GM21786 (cell line): Measurements from ENCODE around the gene TMPRSS2.

Experiments
- ATAC-seq: cut with Tn5 transposase; IDR thresholded peaks from one replicate; pipeline ENCODE4 v1.9.1; 2021; ENCODE audit not compliant: unreplicated experiment

TMPRSS2 gene

DNA sequence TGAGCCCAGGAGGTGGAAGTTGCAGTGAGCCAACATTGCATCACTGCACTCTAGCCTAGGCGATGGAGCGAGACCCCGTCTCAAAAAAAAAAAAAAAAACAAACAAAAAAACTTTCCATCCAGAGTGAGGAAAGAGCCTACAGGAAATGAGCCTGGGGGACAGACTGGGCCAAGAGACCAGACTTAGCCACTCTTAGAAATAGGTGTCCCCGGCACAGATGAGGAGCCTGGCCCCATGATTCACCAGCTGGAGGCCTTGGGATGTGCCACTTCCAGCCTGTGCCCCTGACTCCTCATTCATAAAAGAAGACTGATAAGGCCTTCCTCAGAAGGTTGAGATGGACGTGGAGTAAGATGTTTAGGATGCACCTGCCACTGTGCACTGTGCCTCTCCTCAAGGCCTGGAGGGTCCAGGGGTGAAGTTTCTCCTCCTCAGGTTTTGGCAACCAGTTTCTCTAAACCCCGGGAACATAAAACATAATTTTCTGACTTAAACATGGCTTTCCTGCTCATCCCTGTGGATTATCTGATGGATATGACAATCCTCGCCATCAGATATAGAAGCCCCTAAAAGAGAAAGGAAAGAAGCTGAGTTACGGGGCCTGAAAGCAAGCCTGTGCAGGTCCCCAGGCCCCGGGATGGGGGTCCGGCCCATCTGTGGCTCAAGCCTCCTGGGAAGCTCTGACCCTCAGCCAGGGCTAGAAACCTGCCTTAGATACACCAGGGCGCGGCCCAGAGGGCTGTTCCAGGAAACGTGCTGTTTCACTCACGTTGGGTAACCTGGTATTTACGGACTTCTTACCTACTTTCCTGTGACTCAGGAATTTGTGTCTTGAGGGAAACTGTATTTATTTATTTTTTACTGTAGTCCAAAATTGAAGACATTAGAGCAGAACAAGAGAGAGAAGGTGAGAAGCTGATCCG lies 55.9 kb downstream of the TMPRSS2 start:
- no peak for ATAC-seq

DNA sequence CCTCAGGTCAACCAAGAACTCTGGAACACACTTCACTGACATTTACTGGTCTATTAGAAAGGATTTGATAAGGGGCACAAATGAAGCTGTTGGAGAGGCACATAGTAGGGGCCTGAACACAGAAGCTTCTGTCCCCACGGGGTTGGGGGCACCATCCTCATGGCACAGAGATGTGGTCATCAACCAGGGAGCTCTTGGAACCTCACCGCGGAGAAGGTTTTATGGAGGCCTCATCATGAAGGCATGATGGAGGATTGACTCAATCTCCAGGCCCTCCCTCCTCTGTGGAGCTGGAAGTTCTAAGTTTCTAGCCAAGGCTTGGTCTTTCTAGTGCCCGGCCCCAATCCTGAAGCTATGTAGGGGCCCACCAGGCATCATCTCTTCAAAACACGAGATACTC lies 58.3 kb downstream of the TMPRSS2 start:
- ATAC-seq, result no peak

DNA sequence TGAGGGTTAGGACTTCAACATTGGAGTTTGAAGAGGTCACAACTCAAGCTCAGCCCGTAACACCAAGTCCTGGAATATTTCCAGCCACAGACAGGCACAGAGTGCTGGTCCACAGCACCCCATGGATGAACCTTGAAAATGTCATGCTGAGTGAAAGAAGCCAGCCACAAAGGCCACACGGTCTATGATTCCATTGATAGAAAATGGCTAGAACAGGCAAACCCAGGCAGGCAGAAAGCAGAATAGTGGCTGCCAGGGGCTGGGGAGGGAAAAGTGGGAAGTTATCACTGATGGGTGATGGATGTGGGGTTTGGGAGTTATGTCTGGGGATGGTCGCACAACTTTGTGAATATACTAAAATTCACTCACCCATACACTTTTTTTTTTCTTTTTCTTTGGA lies 60.6 kb downstream of the TMPRSS2 start:
- ATAC-seq, result no peak

DNA sequence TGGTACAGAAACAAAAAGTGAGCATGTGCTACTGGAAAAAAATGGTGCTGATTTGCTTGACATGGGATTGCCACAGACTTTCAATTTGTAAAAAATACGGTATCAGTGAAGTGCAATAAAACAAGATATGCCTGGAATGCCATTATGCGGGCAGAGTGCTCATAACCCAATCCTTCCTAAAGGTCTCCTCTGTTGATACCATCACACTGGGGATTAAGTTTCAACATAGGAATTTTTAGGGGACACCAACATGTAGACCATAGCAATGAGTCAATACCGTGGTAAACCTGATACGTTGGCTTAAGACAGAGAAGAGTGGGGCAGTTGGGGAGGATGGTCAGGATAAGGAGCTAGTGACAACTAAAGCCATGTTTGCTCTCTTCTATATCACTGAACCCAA lies 61.4 kb downstream of the TMPRSS2 start:
- no peak for ATAC-seq

DNA sequence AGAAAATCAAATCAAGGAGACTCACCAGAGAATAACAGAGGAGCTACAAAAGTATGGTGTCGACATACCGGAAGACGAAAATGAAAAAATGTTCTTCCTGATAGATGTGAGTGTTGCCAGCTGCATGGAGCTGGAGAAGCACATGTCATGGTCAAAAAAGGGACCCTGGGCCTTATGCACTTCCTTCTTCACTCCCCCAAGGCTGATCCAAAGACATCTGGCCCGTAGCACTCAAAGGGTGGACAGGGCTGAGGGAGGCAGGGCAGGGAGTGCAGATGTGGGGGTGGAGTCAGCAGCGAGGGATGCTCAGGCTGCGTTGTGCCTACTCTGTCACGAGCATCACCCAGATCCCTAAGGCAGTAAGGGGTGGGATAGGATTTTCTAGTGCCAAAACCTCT lies 62.5 kb downstream of the TMPRSS2 start:
- no peak for ATAC-seq

DNA sequence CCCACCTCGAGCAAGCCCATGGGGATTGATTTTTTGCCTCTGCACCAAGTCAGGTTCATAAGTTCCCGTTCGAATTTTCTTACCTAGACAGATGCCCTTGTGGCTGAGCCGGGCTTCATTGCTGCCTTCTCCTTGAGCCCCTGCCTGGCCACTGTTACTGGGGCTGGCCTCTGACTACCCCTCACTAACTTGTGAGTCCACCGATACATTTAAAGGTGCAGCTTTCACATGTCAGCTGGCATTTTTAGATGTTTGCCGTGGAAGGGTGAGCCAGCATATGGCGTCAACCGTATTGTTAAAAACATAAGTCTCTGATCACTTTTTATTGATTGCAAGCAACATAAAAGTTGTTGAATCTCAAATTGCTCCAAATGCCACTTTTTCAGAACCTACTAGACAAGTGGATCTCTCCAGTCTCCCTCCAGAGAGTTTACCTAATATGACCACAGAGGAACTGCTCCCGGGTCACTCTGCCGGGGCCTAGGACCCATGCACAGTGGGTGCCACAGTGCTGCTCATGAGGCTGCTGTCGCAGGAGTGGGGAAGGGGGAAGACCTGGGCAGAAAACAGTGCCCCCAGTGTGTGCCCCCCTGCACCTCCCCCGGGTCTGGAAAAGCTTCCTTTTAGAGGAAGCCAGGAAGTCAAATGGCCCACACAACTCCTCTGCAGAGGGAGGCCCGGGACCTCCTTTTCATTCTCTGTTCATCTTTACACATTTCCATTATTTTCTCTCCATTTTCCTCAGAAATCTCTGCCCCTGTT lies 63.1 kb downstream of the TMPRSS2 start:
- no peak for ATAC-seq

DNA sequence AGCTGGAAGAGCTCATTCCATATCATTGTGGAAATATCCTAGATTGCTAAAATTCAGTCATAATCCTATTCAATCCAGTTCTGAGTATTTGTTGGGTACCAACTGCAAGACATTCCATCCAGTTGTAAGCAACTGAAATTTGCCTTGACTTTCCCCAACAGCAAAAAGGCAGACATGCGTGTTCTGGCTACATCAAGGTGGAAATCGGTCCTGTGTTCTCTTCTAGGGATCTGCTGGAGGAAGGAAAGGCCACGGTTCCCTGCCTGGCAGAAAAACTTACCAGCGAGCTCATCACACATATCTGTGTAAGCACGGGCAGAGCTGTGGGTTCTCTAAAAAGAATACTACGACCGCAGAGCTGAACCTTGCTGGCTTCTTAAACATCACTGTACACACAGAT lies 64.4 kb downstream of the TMPRSS2 start:
- ATAC-seq, result no peak

DNA sequence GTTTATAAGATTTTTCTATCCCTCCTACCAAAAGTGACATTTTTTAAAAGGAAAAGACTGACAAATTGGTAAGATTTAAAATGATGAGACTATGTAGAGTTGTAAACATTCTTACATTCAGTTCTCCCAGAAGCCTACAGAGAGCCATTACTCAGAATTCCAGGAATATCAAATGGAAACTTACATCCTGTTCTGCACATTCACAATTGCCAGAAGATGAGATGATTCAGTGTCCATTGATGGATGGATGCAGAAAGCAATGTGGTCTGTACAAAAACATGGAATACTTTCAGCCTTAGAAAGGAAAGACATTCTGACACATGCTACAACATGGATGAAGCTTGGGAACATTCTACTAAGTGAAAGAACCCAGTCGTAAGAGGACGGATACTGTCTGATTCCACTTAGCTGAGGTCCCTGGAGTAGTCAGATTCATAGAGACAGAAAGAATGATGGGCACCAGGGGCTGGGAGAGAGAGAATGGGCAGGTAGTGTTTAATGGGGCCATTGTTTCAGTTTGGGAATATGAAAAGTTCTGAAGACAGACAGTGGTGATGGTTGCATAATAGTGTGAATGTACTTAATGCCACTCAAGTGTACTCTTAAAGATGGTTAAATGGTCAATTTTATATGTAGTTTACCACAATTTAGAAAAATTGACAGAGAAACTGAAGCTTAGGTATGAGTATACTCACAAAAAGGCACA lies 65.3 kb downstream of the TMPRSS2 start:
- ATAC-seq, result no peak

DNA sequence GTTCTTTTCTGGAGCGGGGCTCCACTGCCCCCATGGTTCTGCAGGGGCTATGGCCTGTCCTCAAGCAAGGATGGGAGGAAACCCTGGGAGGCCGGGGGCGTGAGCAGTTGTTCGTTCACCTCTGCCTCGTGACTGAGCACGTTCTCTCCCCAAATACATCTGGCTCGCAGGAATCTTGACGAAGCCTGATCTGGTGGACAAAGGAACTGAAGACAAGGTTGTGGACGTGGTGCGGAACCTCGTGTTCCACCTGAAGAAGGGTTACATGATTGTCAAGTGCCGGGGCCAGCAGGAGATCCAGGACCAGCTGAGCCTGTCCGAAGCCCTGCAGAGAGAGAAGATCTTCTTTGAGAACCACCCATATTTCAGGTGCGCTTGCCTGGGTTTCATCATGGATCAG lies 66.4 kb downstream of the TMPRSS2 start:
- ATAC-seq, result no peak

DNA sequence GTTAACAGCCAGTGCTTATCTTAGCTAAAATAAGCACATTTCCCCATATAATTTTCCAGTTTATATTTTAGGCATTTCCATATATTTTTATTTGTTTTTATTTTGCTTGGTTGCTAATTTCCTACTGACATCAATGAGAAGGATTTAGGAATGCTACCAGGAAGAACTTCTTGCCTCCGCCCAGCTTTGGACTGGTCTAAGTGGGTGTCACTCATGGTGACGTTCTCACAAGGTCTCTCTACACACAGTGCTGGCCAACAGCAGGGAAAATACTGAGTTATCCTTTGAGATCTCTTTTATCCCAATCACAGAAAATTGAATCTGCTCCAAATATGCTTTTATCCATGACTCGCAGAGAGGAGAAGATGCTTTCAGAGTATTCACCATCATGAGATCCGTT lies 68.7 kb downstream of the TMPRSS2 start:
- ATAC-seq, result no peak

DNA sequence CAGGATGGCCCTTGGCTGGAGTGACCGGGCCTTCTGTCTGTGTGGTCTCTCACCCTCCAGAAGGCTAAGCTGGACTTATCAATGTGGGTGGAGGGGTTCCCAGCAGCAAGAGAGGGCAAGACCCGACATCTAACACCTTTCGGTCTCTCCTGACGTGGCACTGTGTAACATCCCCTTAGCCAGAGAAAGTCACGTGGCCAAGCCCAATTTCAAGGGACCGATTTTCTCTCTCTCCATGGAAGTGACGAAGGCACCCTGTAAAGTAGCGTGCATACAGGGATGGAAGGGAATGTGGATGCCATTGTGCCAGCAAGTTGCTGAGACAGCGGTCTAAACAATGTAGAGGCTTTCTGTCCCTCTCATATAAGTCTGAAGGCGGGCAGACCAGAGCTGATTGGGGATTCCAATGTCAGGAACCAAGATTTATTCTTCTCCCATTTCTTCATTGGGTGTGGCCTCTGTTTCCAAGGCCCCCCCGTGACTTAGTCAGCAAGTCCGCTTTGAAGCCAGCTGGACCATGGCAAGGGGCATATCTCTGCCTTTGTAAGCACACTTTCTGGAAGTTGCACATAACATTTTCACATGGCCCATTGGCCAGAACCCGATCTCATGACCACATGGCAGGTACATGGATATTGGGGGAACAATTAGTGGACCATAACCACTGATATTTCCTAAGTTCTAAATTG lies 69.4 kb downstream of the TMPRSS2 start:
- ATAC-seq, result no peak

DNA sequence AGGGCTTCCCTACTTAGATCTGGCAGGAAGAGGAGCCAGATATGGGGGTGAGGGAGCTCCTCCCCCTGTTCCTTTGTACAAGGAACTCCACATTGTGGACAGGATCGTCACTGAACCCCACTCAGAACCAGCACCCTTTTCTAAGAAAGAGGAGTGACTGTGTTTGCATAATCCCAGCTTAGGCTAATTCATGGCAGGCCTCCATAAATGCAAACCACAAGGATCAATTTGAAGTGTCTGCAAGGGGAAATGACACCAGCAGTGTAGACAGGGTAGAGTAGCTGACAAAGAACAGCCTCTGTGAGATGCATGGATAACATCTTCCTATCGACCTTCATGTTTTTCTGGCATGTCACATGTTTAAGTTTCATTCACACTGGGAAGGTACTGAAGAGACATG lies 70.2 kb downstream of the TMPRSS2 start:
- ATAC-seq, result no peak

DNA sequence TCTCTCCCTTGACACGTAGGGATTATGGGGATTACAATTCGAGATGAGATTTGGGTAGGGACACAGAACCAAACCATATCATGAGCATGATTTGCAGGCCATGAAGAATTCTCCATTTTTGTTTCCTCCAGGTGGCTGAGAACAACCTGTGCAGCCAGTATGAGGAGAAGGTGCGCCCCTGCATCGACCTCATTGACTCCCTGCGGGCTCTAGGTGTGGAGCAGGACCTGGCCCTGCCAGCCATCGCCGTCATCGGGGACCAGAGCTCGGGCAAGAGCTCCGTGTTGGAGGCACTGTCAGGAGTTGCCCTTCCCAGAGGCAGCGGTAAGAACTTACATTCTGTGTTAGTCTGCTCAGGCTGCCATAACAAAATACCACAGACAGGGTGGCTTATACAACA lies 72.3 kb downstream of the TMPRSS2 start:
- ATAC-seq, result no peak

DNA sequence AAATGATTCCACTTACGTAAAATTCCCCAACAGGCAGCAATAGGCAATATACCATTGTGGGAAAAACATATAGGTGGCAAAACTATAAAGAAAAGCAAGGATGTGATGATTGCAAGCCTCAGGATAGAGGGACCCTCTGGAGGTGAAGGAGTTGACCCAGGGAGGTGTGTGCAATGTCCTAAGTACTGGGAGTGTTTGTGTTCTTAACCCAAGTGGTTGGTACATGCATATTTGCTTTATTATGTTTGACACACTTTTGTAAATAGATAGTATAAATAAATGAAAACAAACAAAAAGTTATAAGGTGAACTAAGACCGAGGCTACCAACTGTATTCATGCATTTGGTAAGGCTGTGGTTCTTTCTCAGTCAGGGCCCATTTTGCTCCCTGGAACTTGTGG lies 74.4 kb downstream of the TMPRSS2 start:
- no peak for ATAC-seq

DNA sequence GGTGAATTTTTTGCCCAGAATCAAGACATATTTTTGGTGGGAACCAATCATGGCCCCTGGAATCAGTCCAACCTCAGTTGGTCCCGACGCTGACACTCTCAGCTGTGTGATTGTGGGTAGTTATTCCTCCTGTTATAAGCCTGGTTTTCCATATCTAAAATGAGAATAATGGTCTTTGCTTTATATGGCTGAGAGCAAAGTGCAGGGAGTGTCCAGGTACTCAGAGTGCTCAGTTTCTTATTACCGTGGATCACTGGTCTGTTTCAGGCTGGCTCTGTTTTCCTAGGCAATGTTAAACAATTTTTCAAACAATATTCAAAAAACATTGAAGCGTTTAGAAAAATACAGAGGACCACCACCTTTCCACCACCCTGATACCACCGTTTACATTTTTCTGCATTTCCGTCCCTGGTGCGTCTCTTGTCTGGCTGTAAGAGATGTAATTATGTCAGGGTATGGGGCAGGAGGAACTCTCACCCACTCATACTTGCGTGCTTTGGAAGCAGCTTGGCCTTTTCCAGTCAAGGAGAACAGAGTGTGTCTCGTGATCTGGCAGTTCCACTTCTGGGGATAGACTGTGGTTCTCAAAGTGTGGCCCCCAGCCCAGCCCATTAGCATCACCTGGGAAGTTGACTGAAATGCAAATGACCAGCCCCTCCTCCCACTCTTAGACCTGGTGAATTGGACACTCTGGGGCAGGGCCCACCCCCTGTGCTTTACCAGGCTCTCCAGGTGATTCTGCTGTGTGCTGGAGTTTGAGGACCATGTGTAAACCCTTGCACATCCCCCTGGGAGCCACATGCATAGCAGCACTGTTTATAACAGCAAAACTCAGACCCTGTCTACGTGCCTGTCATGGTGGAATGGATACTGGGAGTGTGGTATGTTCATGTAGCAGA lies 75.1 kb downstream of the TMPRSS2 start:
- no peak for ATAC-seq

DNA sequence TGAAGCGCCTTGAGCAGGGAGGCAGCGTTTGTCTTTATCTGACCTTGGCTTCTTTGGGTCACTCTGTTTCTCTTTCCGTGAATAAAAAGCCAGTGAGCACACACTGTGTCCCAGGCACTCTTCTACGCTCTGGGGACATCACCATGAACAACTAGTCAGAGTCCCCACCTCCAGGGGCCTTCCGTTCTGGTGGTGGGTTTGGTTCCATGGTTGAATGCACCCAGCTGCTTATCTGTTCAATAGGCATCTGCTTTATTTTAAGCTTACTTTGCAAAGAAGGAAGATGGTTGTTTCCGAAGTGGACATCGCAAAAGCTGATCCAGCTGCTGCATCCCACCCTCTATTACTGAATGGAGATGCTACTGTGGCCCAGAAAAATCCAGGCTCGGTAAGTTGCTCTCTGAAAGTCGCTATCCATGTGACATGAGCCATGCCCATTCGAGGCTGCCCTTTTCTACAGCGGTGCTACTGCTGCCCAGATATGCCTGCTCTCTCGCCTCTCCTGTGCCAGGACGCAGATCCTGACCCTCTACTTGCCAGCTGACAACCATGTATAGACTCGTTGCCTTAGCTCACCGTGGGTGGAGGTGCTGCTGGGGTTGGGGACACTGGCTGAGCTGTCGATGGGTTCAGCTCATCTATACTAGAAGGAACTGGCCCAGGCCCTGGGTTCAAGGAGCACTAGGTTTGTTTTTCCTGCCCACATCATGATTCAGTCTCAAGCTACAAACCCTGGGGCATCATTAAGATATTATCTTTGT lies 76.0 kb downstream of the TMPRSS2 start:
- ATAC-seq, result peak; percentile 90

DNA sequence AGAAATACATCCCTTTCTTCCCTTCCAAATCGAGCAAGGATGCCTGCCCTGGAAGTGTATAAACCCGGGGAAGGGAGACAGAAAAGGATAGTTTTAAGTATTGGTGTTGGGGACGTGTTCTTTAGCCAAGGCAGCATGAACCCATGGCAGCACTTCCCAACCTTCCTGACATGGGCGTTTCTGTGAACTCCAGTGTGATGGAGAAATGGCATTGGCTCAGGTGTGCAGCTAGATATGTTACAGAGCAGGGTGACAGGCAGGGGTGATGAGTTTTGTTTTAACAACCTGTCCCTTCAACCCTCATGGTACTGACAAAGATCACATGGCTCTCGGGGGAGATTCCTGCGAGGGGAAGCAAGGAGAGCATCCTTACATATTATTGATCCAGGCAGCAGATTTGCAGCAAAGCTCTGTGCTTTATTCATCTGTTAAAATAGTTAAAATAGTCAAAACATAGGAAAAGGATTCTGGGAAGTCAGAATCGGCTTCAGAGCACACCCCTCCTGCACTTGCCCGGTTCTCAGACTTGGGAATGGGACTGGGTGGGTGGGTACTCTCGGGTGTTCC lies 78.0 kb downstream of the TMPRSS2 start:
- no peak for ATAC-seq

DNA sequence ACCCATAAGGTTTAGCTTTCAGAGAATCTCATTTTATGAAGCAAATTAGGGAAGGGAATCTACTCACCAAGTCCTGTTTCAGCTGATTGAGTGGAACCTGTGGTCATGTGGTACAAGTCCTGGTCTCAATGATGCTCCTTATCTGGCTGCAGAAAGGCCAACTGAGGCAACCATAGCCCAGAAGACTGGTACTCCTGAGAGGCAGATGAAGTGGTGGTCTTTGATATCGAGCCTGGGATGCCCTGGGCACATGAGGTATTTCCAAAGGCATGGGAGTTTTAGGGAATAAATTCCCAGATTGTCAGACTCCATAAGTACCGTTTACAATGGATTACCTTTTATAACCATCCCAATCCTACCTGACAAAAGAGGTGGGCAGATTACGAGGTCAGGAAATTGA lies 78.7 kb downstream of the TMPRSS2 start:
- ATAC-seq, result no peak

DNA sequence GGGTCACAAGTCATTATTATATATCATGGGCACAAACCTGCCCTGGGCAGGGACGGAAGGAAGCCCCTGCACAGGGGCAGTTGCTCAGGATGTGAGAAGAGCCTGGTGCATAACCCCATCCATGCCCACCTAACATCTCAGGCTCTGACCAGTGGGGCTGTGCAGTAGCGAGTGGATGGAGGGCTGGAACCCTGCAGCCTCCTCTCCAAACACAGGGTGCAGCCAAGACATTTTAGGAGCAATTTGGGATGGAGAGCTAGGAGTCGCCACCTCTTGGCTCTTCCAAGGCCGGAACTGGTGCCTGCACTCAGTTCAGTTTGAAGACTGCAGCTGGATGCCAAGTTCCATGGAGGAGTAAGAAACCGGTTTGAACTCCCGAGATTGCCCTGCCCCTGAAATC lies 79.1 kb downstream of the TMPRSS2 start:
- ATAC-seq, result no peak
